A549 (cell line): ENCODE data around the gene ATP9A. TPM values are rescaled to one million over a fixed set of nuclear protein-coding genes. Genes with fewer than 3 reads are reported as not detected.
"Not testable (repeated sequence)": the region's sequence is repeated elsewhere in the genome, so short reads cannot be mapped to it uniquely, and the experiment has no call there.

Experiments
- ATAC-seq, 2 experiments: fragments of 200-7000 bp in 1 of 2; fragments of >200 bp in 1 of 2; cut with Nextera tagmentation in 1 of 2; cut with Tn5 transposase in 1 of 2; 3 replicates each; pipeline versions ENCODE4 v1.8.0 to v1.9.1; 2018 to 2020; ENCODE audit warnings: mild to moderate bottlenecking in 1 of 2, moderate library complexity in 1 of 2
- CTCF ChIA-PET: fragments of 300-600 bp; sonication (Branson Sonifier 250); formaldehyde crosslinking; extraction: SDS; loops from one replicate; lab custom pipeline; 2021; ENCODE audit warnings: antibody characterized with exemption, inconsistent platforms; lab: Yijun Ruan, JAX
- POLR2A ChIA-PET: fragments of 350-600 bp; formaldehyde crosslinking; extraction: SDS; loops from one replicate; lab custom pipeline; 2021; ENCODE audit warnings: antibody characterized with exemption, inconsistent platforms; lab: Yijun Ruan, JAX
- DNase-seq, 2 experiments: peaks; one replicate each; pipeline versions ENCODE4 v3.0.0 to v3.0.0-alpha.2; 2011 to 2016; ENCODE audit warnings: low read depth in 1 of 2, low spot score in 1 of 2
- FAIRE-seq: peaks from 2 replicates; lab custom pipeline; 2011; peaks lifted over from hg19 to GRCh38; lab: Jason Lieb, UNC
- H3K27ac ChIP-seq, 2 experiments: fragments of >200 bp; sonication (Bioruptor Twin); formaldehyde crosslinking; 3 replicates each; pipeline ENCODE4 v1.5.1; 2016 to 2017
- H3K4me1 ChIP-seq: fragments of >200 bp; sonication (Bioruptor Twin); formaldehyde crosslinking; 3 replicates; pipeline ENCODE4 v1.6.1; 2016
- H3K4me2 ChIP-seq: fragments of >200 bp; sonication (Bioruptor Twin); formaldehyde crosslinking; 3 replicates; pipeline ENCODE4 v1.6.1; 2016
- H3K4me3 ChIP-seq: fragments of >200 bp; sonication (Bioruptor Twin); formaldehyde crosslinking; 3 replicates; pipeline ENCODE4 v1.5.1; 2016
- H3K9me3 ChIP-seq: fragments of >200 bp; sonication (Bioruptor Twin); formaldehyde crosslinking; 3 replicates; pipeline ENCODE4 v1.6.1; 2016
- ATOH8 ChIP-seq: fragments of 250-450 bp; sonication (Bioruptor Pico); IDR thresholded peaks from 2 replicates; pipeline ENCODE4 v1.5.0; 2020; ENCODE audit warnings: low read depth, mild to moderate bottlenecking, moderate library complexity
- BHLHE40 ChIP-seq: IDR thresholded peaks from 2 replicates; pipeline ENCODE4 v1.6.1; 2012; ENCODE audit warnings: low read depth, low read length, inconsistent platforms
- CBX2 ChIP-seq: fragments of 200-600 bp; sonication (generic); IDR thresholded peaks from 2 replicates; pipeline ENCODE4 v1.6.1; 2016; ENCODE audit warnings: low read depth, mild to moderate bottlenecking, borderline replicate concordance
- CBX8 ChIP-seq: fragments of 200-600 bp; sonication (generic); IDR thresholded peaks from 2 replicates; pipeline ENCODE4 v1.6.1; 2016
- CHD4 ChIP-seq: fragments of 200-600 bp; sonication (generic); IDR thresholded peaks from 2 replicates; pipeline ENCODE4 v1.6.1; 2016; ENCODE audit warnings: antibody characterized with exemption, mild to moderate bottlenecking, borderline replicate concordance
- EHMT2 ChIP-seq: fragments of 200-600 bp; sonication (generic); IDR thresholded peaks from 2 replicates; pipeline ENCODE4 v1.6.1; 2016; ENCODE audit warnings: antibody characterized with exemption, low read depth, mild to moderate bottlenecking, moderate library complexity
- EP300 ChIP-seq, 2 experiments: fragments of >200 bp; sonication (Bioruptor Twin); formaldehyde crosslinking; IDR thresholded peaks; 2 replicates in 1 of 2; 3 replicates in 1 of 2; pipeline ENCODE4 v1.6.1; 2016 to 2017
- FOSB ChIP-seq: fragments of 250-450 bp; sonication (Bioruptor Pico); IDR thresholded peaks from 2 replicates; pipeline ENCODE4 v1.5.0; 2020; ENCODE audit warnings: mild to moderate bottlenecking, moderate library complexity
- HOXA7 ChIP-seq: fragments of 250-450 bp; sonication (Bioruptor Pico); IDR thresholded peaks from 2 replicates; pipeline ENCODE4 v1.5.0; 2020; ENCODE audit warnings: mild to moderate bottlenecking, moderate library complexity
- KDM1A ChIP-seq: fragments of 200-600 bp; sonication (generic); IDR thresholded peaks from 2 replicates; pipeline ENCODE4 v1.6.1; 2016; ENCODE audit warnings: low read depth, mild to moderate bottlenecking
- MAFK ChIP-seq: fragments of 450-650 bp; IDR thresholded peaks from 2 replicates; pipeline ENCODE4 v1.6.1; 2014; ENCODE audit not compliant: partially characterized antibody
- MYC ChIP-seq: IDR thresholded peaks from 2 replicates; pipeline ENCODE4 v1.6.1; 2012; ENCODE audit warnings: mild to moderate bottlenecking, inconsistent platforms, low read length, improper control_type of control experiment, borderline replicate concordance
- NFE2L2 ChIP-seq: fragments of 150-350 bp; conservative IDR thresholded peaks from 2 replicates; pipeline ENCODE4 v1.6.1; 2014; ENCODE audit warnings: low read length
- PHF8 ChIP-seq: fragments of 200-600 bp; sonication (generic); IDR thresholded peaks from 2 replicates; pipeline ENCODE4 v1.6.1; 2016; ENCODE audit warnings: low read depth, mild to moderate bottlenecking, antibody characterized with exemption, moderate library complexity, borderline replicate concordance
- POLR2AphosphoS2 ChIP-seq: conservative IDR thresholded peaks from 2 replicates; pipeline ENCODE4 v1.6.1; 2012; ENCODE audit warnings: low read length, improper control_type of control experiment, inconsistent platforms
- RARB ChIP-seq: fragments of 250-450 bp; sonication (Bioruptor Pico); IDR thresholded peaks from 2 replicates; pipeline ENCODE4 v1.8.0; 2021; ENCODE audit warnings: mild to moderate bottlenecking, moderate library complexity
- REST ChIP-seq: fragments of 200-600 bp; sonication (generic); IDR thresholded peaks from 2 replicates; pipeline ENCODE4 v1.6.1; 2016; ENCODE audit warnings: antibody characterized with exemption, mild to moderate bottlenecking, moderate library complexity
- ZC3H11A ChIP-seq: fragments of 450-650 bp; IDR thresholded peaks from 2 replicates; pipeline ENCODE4 v1.6.1; 2014; ENCODE audit warnings: antibody characterized with exemption, mild to moderate bottlenecking
- ZFP36 ChIP-seq: fragments of 450-650 bp; IDR thresholded peaks from 2 replicates; pipeline ENCODE4 v1.6.1; 2014; ENCODE audit warnings: borderline replicate concordance; ENCODE audit not compliant: partially characterized antibody
- WGBS: methylation state at CpG from one replicate; pipeline ENCODE4 v1.1.6; 2017; ENCODE audit errors: missing lambda C conversion rate; 5-methylcytosine and 5-hydroxymethylcytosine counted together
- polyA minus RNA-seq: library from RNA; depleted of rRNA, polyadenylated mRNA; stranded (reverse); fragments of >200 nt; gene quantifications from 2 replicates; pipeline ENCODE4 v1.2.3, GENCODE V29; 2011; rRNA and poly(A)+ RNA removed
- polyA plus RNA-seq, 4 experiments: library from polyadenylated mRNA; depleted of rRNA in 3 of 4; stranded (reverse); fragments of >200 nt; fragmentation: RNase III in 1 of 4; extraction: RNeasy Plus Mini Kit Qiagen cat#74134 plus additional on column Dnase treatment in 1 of 4; gene quantifications; 2 replicates in 3 of 4; 3 replicates in 1 of 4; pipeline ENCODE4 v1.2.3, GENCODE V29; 2011 to 2017

ATP9A gene
- polyA plus RNA-seq (2011; rRNA removed) (23.3 and 23.6 TPM in 2 replicates), polyA plus RNA-seq (2017; fragmentation: RNase III; extraction: RNeasy Plus Mini Kit Qiagen cat#74134 plus additional on column Dnase treatment) (8.5 to 10.2 TPM (median 9.9 TPM) in 3 replicates), polyA minus RNA-seq (61.2 and 62.6 TPM in 2 replicates)
- 5.5 and 7.0 TPM in 2 replicates for polyA plus RNA-seq (2012; cell fraction: cytosol; rRNA removed)
- polyA plus RNA-seq (2012; cell fraction: nucleus; rRNA removed) = 7.2 and 9.0 TPM in 2 replicates

GRCh38 chr20:51767867-51768758 lies at the start of gene ATP9A:
ATP9A (minus strand) TSS chr20:51768390; CDS start chr20:51768369, 21 bp downstream.
- H3K9me3 ChIP-seq = no peaks in the 10 kb centered on the region
- 4% methylated on average over 10 of the region's 131 CpGs for WGBS
- peak within 1 kb of the TSS; percentile 89 for H3K4me3 ChIP-seq
- peaks cover 9% of the 10 kb centered on the region; the same call in 2 of the 3 replicates for H3K4me1 ChIP-seq
- H3K4me2 ChIP-seq = peak within 1 kb of the TSS; percentile 99
- FAIRE-seq = no peak
- no peak for DNase-seq
- peak; percentile 52 to 54 for ATAC-seq
- TF ChIP-seq FOSB = no peak
- TF ChIP-seq KDM1A = no peak
- no peak for TF ChIP-seq HOXA7 (CRISPR knock-in tag)
- no peak for TF ChIP-seq ZC3H11A
- no peak for TF ChIP-seq BHLHE40
- TF ChIP-seq MYC = no peak
- peak; percentile 67 for TF ChIP-seq PHF8
- POLR2A ChIA-PET = interaction anchor here (1.3 to 2.5 kb wide), 2 partner anchors 9 to 18 kb away, joined by 4 to 11 read pairs; no protein-coding TSS in a partner anchor
- CTCF ChIA-PET = interaction anchor here (0.6 to 1.8 kb wide), 8 partner anchors 9 to 314 kb away, joined by 3 to 6 read pairs (median 3); no protein-coding TSS in a partner anchor
- peak within 1 kb of the TSS; percentile 83 to 97 for H3K27ac ChIP-seq

GRCh38 chr20:51816856-51817255 lies 48.7 kb upstream of the ATP9A start:
- H3K4me2 ChIP-seq, DNase-seq, H3K4me1 ChIP-seq, H3K9me3 ChIP-seq, FAIRE-seq, POLR2A ChIA-PET, H3K4me3 ChIP-seq, ATAC-seq, H3K27ac ChIP-seq: not testable (repeated sequence)
- CTCF ChIA-PET = interaction anchor here (0.6 to 1.4 kb wide), 5 partner anchors 12 to 298 kb away, joined by 3 to 5 read pairs (median 3); no protein-coding TSS in a partner anchor
- 72% methylated on average over 8 of the region's 8 CpGs for WGBS

- no peaks in the 10 kb centered on the region for H3K4me1 ChIP-seq
- ChIA-PET CTCF (interaction anchor here (1.0 to 1.4 kb wide), 2 partner anchors 16 kb away, joined by 3 to 4 read pairs; no protein-coding TSS in a partner anchor), POLR2A (no interaction called here)
- DNase-seq (no peak), FAIRE-seq (no peak)
- no peak overlapping the region for H3K27ac ChIP-seq
- WGBS = 68% methylated on average over 5 of the region's 5 CpGs
- no peak overlapping the region for H3K4me3 ChIP-seq
- no peak overlapping the region for H3K4me2 ChIP-seq
- no peak for TF ChIP-seq KDM1A
- TF ChIP-seq BHLHE40 = no peak
- TF ChIP-seq EHMT2 = no peak
- TF ChIP-seq, all 56 proteins: peak for 0
- H3K9me3 ChIP-seq = no peaks in the 10 kb centered on the region
- ATAC-seq = peak in 1 of 2 experiments; percentile 29; a peak in 2 of 6 replicates
Measured at GRCh38 chr20:51815383-51816076, 47.3 kb upstream of the ATP9A start.

GRCh38 chr20:51812861-51813260 lies 44.7 kb upstream of the ATP9A start:
- WGBS = 74% methylated on average over 4 of the region's 4 CpGs

More at GRCh38 chr20:51812861-51813260, 44.7 kb upstream of the ATP9A start:
- H3K4me1 ChIP-seq = no peaks in the 10 kb centered on the region
- H3K9me3 ChIP-seq = no peaks in the 10 kb centered on the region
- H3K27ac ChIP-seq = no peak overlapping the region
- no peak overlapping the region for H3K4me3 ChIP-seq
- FAIRE-seq (no peak), ATAC-seq (no peak), DNase-seq (no peak)
- no peak overlapping the region for H3K4me2 ChIP-seq
- TF ChIP-seq CBX2 (no peak), PHF8 (no peak), NFE2L2 (no peak), EHMT2 (no peak), CBX8 (no peak), ATOH8 (CRISPR knock-in tag) (no peak), RARB (CRISPR knock-in tag) (no peak), ZFP36 (no peak), MAFK (no peak), KDM1A (no peak), CHD4 (no peak), POLR2AphosphoS2 (no peak), REST (no peak), EP300 (IDR thresholded peaks at IDR 0.05) (no peak)
- ChIA-PET CTCF (interaction anchor here (0.9 kb wide), 1 partner anchor 192 kb away, joined by 3 read pairs; no protein-coding TSS in a partner anchor), POLR2A (no interaction called here)
